Osteocyte (in vitro differentiated cells): Measurements from ENCODE around the gene NR2C2. TPM values are rescaled to one million over a fixed set of nuclear protein-coding genes. Genes with fewer than 3 reads are reported as not detected.

Source experiments
- DNase-seq: peaks from one replicate; pipeline ENCODE4 v3.0.0; 2021; ENCODE audit warnings: mixed read lengths; ENCODE audit not compliant: unreplicated experiment; ENCODE audit errors: extremely low spot score
- H3K27ac Mint-ChIP-seq: one replicate; pipeline ENCODE4 v1.8.0; 2021; ENCODE audit warnings: mild to moderate bottlenecking, mixed read lengths; ENCODE audit not compliant: unreplicated experiment
- H3K27me3 Mint-ChIP-seq: one replicate; pipeline ENCODE4 v1.8.0; 2021; ENCODE audit warnings: mixed read lengths; ENCODE audit not compliant: unreplicated experiment
- H3K36me3 Mint-ChIP-seq: one replicate; pipeline ENCODE4 v1.8.0; 2021; ENCODE audit warnings: mixed read lengths; ENCODE audit not compliant: unreplicated experiment
- H3K4me1 Mint-ChIP-seq: one replicate; pipeline ENCODE4 v1.8.0; 2021; ENCODE audit warnings: mixed read lengths; ENCODE audit not compliant: unreplicated experiment
- H3K4me3 Mint-ChIP-seq: one replicate; pipeline ENCODE4 v1.8.0; 2021; ENCODE audit warnings: mild to moderate bottlenecking, moderate library complexity, mixed read lengths; ENCODE audit not compliant: unreplicated experiment
- H3K9me3 Mint-ChIP-seq: one replicate; pipeline ENCODE4 v1.8.0; 2021; ENCODE audit warnings: mixed read lengths; ENCODE audit not compliant: unreplicated experiment
- total RNA-seq: library from RNA; stranded (reverse); gene quantifications from 2 replicates; pipeline ENCODE4 v1.2.1, GENCODE V29; 2021
- TF ChIP-seq, protein P1 (sequence below): fragments of 200-600 bp; sonication (generic); IDR thresholded peaks from 2 replicates; pipeline ENCODE4 v1.5.0; 2021; ENCODE audit warnings: antibody characterized with exemption, mild to moderate bottlenecking, moderate library complexity

NR2C2 gene
- total RNA-seq, 1 donor from 2014 or later, result 48.3 TPM

DNA sequence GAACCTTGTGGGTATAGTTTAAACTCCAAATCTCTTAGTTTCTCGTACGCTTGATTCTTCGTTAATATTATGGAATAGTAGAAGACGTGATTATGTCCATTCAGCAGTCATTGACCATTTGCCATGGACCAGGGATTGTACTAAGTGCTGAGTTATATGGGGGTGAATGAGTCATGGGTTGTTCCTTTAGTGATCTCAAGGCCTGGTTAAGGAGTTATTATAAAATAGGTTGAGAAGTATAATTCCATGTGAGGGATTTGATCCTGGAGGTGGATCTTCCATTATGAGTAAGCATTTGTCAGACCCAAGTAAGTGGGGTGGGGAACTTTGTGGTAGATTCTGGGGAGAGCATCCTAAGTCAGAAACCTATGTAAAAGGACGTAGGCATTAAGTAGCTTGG is 15.4 kb downstream of the NR2C2 start:
- Mint-ChIP-seq H3K9me3 (peaks cover 5% of the 10 kb centered on the region), H3K4me3 (no peak overlapping the region), H3K27ac (no peak overlapping the region), H3K36me3 (peaks cover 24% of the 10 kb centered on the region), H3K4me1 (peaks cover 22% of the 10 kb centered on the region), H3K27me3 (no peaks in the 10 kb centered on the region)
- no peak for DNase-seq
- TF ChIP-seq, protein P1, sequence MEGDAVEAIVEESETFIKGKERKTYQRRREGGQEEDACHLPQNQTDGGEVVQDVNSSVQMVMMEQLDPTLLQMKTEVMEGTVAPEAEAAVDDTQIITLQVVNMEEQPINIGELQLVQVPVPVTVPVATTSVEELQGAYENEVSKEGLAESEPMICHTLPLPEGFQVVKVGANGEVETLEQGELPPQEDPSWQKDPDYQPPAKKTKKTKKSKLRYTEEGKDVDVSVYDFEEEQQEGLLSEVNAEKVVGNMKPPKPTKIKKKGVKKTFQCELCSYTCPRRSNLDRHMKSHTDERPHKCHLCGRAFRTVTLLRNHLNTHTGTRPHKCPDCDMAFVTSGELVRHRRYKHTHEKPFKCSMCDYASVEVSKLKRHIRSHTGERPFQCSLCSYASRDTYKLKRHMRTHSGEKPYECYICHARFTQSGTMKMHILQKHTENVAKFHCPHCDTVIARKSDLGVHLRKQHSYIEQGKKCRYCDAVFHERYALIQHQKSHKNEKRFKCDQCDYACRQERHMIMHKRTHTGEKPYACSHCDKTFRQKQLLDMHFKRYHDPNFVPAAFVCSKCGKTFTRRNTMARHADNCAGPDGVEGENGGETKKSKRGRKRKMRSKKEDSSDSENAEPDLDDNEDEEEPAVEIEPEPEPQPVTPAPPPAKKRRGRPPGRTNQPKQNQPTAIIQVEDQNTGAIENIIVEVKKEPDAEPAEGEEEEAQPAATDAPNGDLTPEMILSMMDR, result no peak

GRCh38 chr3:14967285-14967684 is 19.9 kb downstream of the NR2C2 start:
- no peak for DNase-seq
- TF ChIP-seq, protein P1, result no peak
- Mint-ChIP-seq H3K27ac (no peak overlapping the region), H3K4me1 (no peaks in the 10 kb centered on the region), H3K9me3 (peaks cover 5% of the 10 kb centered on the region), H3K27me3 (no peaks in the 10 kb centered on the region), H3K36me3 (peaks cover 22% of the 10 kb centered on the region), H3K4me3 (no peak overlapping the region)

DNA sequence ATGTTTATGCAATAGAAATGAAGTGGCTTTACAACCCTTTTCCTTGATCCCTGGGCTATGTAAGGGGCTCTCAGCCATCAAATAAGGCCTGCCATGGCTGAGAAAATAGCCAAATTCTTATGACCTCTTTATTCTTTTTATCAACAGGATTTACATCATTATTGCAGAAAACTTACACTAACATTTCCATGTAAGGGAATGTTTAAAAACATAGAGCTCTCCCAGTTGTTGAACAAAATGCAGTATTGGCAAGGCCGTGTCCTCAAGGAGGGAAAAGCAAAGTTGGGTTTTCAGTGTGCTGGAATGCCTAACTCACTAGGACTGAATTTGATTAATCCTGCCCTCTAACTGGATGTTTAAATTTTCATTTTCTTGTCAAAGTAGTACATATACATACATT is 22.3 kb downstream of the NR2C2 start:
- H3K27ac Mint-ChIP-seq, result no peak overlapping the region
- no peak for DNase-seq
- no peak overlapping the region for H3K4me3 Mint-ChIP-seq
- H3K36me3 Mint-ChIP-seq, result peaks cover 36% of the 10 kb centered on the region
- peaks cover 13% of the 10 kb centered on the region for H3K9me3 Mint-ChIP-seq
- H3K27me3 Mint-ChIP-seq, result no peaks in the 10 kb centered on the region
- no peaks in the 10 kb centered on the region for H3K4me1 Mint-ChIP-seq
- TF ChIP-seq, protein P1, result no peak

GRCh38 chr3:14976317-14976716 is 28.9 kb downstream of the NR2C2 start:
- peak overlapping the region; percentile 80 for H3K27ac Mint-ChIP-seq
- DNase-seq, result no peak
- H3K9me3 Mint-ChIP-seq, result peaks cover 12% of the 10 kb centered on the region
- H3K36me3 Mint-ChIP-seq, result peaks cover 26% of the 10 kb centered on the region
- TF ChIP-seq, protein P1, result no peak
- H3K27me3 Mint-ChIP-seq, result no peaks in the 10 kb centered on the region
- peak overlapping the region; percentile 22 for H3K4me3 Mint-ChIP-seq
- H3K4me1 Mint-ChIP-seq, result peaks cover 23% of the 10 kb centered on the region

DNA sequence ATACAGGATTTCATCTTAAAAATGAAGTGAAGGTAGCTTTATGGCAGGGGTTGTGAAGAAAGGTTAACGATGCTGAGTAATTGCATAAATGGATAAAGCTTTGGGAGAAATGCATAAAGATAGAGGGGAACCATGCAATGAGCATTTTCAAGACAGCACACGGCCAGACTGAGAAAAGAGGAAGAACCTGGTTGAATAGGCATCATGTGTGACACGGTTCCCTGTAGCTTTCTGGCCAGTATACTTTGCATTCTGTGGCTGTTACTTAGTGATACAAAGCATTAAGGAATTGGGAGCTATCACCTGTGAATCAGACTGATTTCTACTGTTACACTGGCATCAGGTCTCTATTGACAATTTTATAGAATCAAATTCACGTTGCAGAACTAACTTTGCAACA is 33.3 kb downstream of the NR2C2 start:
- peaks cover 12% of the 10 kb centered on the region for H3K9me3 Mint-ChIP-seq
- H3K36me3 Mint-ChIP-seq, result peaks cover 12% of the 10 kb centered on the region

More for the DNA sequence above, 33.3 kb downstream of the NR2C2 start:
- TF ChIP-seq, protein P1, result no peak
- no peaks in the 10 kb centered on the region for H3K27me3 Mint-ChIP-seq
- no peak for DNase-seq
- H3K4me3 Mint-ChIP-seq, result no peak overlapping the region
- H3K4me1 Mint-ChIP-seq, result peaks cover 18% of the 10 kb centered on the region
- H3K27ac Mint-ChIP-seq, result no peak overlapping the region
